Fibroblast of lung (primary cell): ENCODE results near the gene CHST15. TPM values are rescaled to one million over a fixed set of nuclear protein-coding genes. Genes with fewer than 3 reads are reported as not detected.

ENCODE experiments used
- DNase-seq, 2 donors: peaks; one replicate each; pipeline versions ENCODE4 v3.0.0 to v3.0.0-alpha.2; 2010; ENCODE audit warnings: low read depth in 2 of 2
- H2AFZ ChIP-seq: 2 replicates; pipeline ENCODE4 v1.5.1; 2012; ENCODE audit warnings: low read length, control low read depth, inconsistent platforms
- H3K27ac ChIP-seq: 2 replicates; pipeline ENCODE4 v1.5.1; 2011; ENCODE audit warnings: low read length, control low read depth; ENCODE audit not compliant: insufficient read depth
- H3K27me3 ChIP-seq: 2 replicates; pipeline ENCODE4 v1.5.1; 2011; ENCODE audit warnings: mild to moderate bottlenecking, low read length; ENCODE audit not compliant: control insufficient read depth, insufficient read depth
- H3K36me3 ChIP-seq: 2 replicates; pipeline ENCODE4 v1.5.1; 2011; ENCODE audit warnings: low read length; ENCODE audit not compliant: control insufficient read depth, insufficient read depth
- H3K4me1 ChIP-seq: 2 replicates; pipeline ENCODE4 v1.5.1; 2011; ENCODE audit warnings: low read length; ENCODE audit not compliant: control insufficient read depth, insufficient read depth; ENCODE audit errors: extremely low read depth
- H3K4me2 ChIP-seq: 2 replicates; pipeline ENCODE4 v1.5.1; 2011; ENCODE audit warnings: low read length, control low read depth; ENCODE audit not compliant: insufficient read depth; ENCODE audit errors: extremely low read depth
- H3K4me3 ChIP-seq, 4 experiments: fragments of 200-600 bp in 1 of 4; sonication (generic) in 1 of 4; replicated peaks in 1 of 4; 2 replicates each; pipeline ENCODE4 v1.5.1; 2011 to 2016; ENCODE audit warnings: low read length in 4 of 4, low read depth in 3 of 4, mild to moderate bottlenecking in 3 of 4, control low read depth in 2 of 4, inconsistent platforms in 1 of 4, mixed read lengths in 1 of 4; ENCODE audit not compliant: insufficient read depth in 1 of 4; ENCODE audit errors: control extremely low read depth in 1 of 4
- H3K79me2 ChIP-seq: 2 replicates; pipeline ENCODE4 v1.5.1; 2012; ENCODE audit warnings: mild to moderate bottlenecking, low read length, inconsistent platforms; ENCODE audit not compliant: control insufficient read depth, insufficient read depth
- H3K9ac ChIP-seq: 2 replicates; pipeline ENCODE4 v1.5.1; 2011; ENCODE audit warnings: mild to moderate bottlenecking, low read length, control low read depth; ENCODE audit not compliant: insufficient read depth
- H3K9me3 ChIP-seq: 2 replicates; pipeline ENCODE4 v1.5.1; 2012; ENCODE audit warnings: low read depth, low read length; ENCODE audit not compliant: control insufficient read depth, insufficient read depth
- H4K20me1 ChIP-seq: 2 replicates; pipeline ENCODE4 v1.5.1; 2011; ENCODE audit warnings: low read length; ENCODE audit not compliant: control insufficient read depth, insufficient read depth; ENCODE audit errors: extremely low read depth
- CTCF ChIP-seq, 2 donors: IDR thresholded peaks in 1 of 2; conservative IDR thresholded peaks in 1 of 2; 1 replicate in 1 of 2; 2 replicates in 1 of 2; pipeline ENCODE4 v1.5.1; 2011 to 2012; ENCODE audit warnings: low read length in 2 of 2, control low read depth in 1 of 2, inconsistent platforms in 1 of 2, low read depth in 1 of 2, mild to moderate bottlenecking in 1 of 2
- EZH2 ChIP-seq: IDR thresholded peaks from 2 replicates; pipeline ENCODE4 v1.5.1; 2012; ENCODE audit warnings: low read length, control low read depth, mild to moderate bottlenecking; ENCODE audit errors: missing control alignments
- polyA plus RNA-seq, 2 donors: library from polyadenylated mRNA; depleted of rRNA in 1 of 2; stranded (reverse) in 1 of 2; unstranded in 1 of 2; fragments of >200 nt; gene quantifications; 2 replicates each; pipeline ENCODE4 v1.2.1, GENCODE V29; 2011 to 2012; ENCODE audit warnings: missing spikeins in 1 of 2
- total RNA-seq: library from RNA; depleted of rRNA; stranded (reverse); fragments of >200 nt; gene quantifications from 2 replicates; pipeline ENCODE4 v1.2.1, GENCODE V29; 2014

The CHST15 gene
- total and polyA plus RNA-seq, 2 donors (not counting 1 experiment from before 2014, with no cell fraction given): 5.0 to 7.9 TPM

- Histone ChIP-seq H3K9me3 (no peaks in the 10 kb centered on the region), H3K36me3 (no peaks in the 10 kb centered on the region), H3K79me2 (no peaks in the 10 kb centered on the region), H3K4me3 (no peak overlapping the region), H3K27ac (no peak overlapping the region), H3K9ac (no peak overlapping the region), H3K27me3 (no peaks in the 10 kb centered on the region), H2AFZ (no peak overlapping the region), H4K20me1 (no peaks in the 10 kb centered on the region), H3K4me1 (no peaks in the 10 kb centered on the region), H3K4me2 (no peak overlapping the region)
- no peak for DNase-seq
- no peak for TF ChIP-seq CTCF (conservative IDR thresholded peaks at IDR 0.05 in 1 of 2, IDR thresholded peaks at IDR 0.05 in 1 of 2; ENCODE audit: low read depth in 1 of 2, low read length in 2 of 2)
These were observed 50.6 kb downstream of the CHST15 start for GRCh38 chr10:124042656-124043309.

- DNase-seq: peak; percentile 22 to 27
- Histone ChIP-seq H3K9ac (no peak overlapping the region), H3K79me2 (no peaks in the 10 kb centered on the region), H2AFZ (no peak overlapping the region), H3K9me3 (no peaks in the 10 kb centered on the region), H3K36me3 (no peaks in the 10 kb centered on the region), H4K20me1 (no peaks in the 10 kb centered on the region), H3K4me1 (no peaks in the 10 kb centered on the region), H3K4me2 (no peak overlapping the region), H3K27ac (no peak overlapping the region), H3K4me3 (no peak overlapping the region), H3K27me3 (no peaks in the 10 kb centered on the region)
- TF ChIP-seq EZH2 (no peak), CTCF (conservative IDR thresholded peaks at IDR 0.05 in 1 of 2, IDR thresholded peaks at IDR 0.05 in 1 of 2; ENCODE audit: low read depth in 1 of 2, low read length in 2 of 2) (no peak)
These were observed 51.5 kb downstream of the CHST15 start for GRCh38 chr10:124041675-124042445.

- no peaks in the 10 kb centered on the region for H3K4me1 ChIP-seq
These were observed 52.8 kb downstream of the CHST15 start for GRCh38 chr10:124040451-124041188.

More at GRCh38 chr10:124040451-124041188, 52.8 kb downstream of the CHST15 start:
- Histone ChIP-seq H3K27me3 (no peaks in the 10 kb centered on the region), H2AFZ (no peak overlapping the region), H3K4me3 (no peak overlapping the region), H3K27ac (no peak overlapping the region), H3K36me3 (no peaks in the 10 kb centered on the region), H3K9me3 (no peaks in the 10 kb centered on the region), H3K9ac (no peak overlapping the region), H3K79me2 (no peaks in the 10 kb centered on the region), H4K20me1 (no peaks in the 10 kb centered on the region), H3K4me2 (no peak overlapping the region)
- TF ChIP-seq EZH2 (no peak), CTCF (conservative IDR thresholded peaks at IDR 0.05 in 1 of 2, IDR thresholded peaks at IDR 0.05 in 1 of 2; ENCODE audit: low read depth in 1 of 2, low read length in 2 of 2) (no peak)
- DNase-seq: no peak
